Vagina (tissue), 2 donors: ENCODE data around the gene TBC1D2.

Source experiments
- CTCF ChIP-seq, 3 experiments: fragments of 450-650 bp in 2 of 3; fragments of 200-600 bp in 1 of 3; sonication (generic) in 1 of 3; IDR thresholded peaks; one replicate each; pipeline ENCODE4 v1.5.1; 2017 to 2019; ENCODE audit warnings: antibody characterized with exemption in 3 of 3, mild to moderate bottlenecking in 2 of 3, moderate library complexity in 2 of 3
- POLR2AphosphoS5 ChIP-seq, 2 donors: sonication (generic); formaldehyde crosslinking; IDR thresholded peaks; one replicate each; pipeline ENCODE4 v1.9.0; 2017; ENCODE audit warnings: antibody characterized with exemption in 2 of 2, mild to moderate bottlenecking in 2 of 2, low read depth in 1 of 2; ENCODE audit not compliant: insufficient read depth in 1 of 2

GRCh38 chr9:98150164-98150563 lies 105.3 kb downstream of the TBC1D2 start:
- TF ChIP-seq CTCF (IDR thresholded peaks at IDR 0.05) (no peak), POLR2AphosphoS5 (IDR thresholded peaks at IDR 0.05; ENCODE audit: insufficient read depth in 1 of 2, low read depth in 1 of 2) (no peak)
